K562 (cell line): ENCODE measurements around the gene PRKG1.

Experiments used
- HDAC1 ChIP-seq, 2 experiments: fragments of 450-650 bp; IDR thresholded peaks; 2 replicates each; pipeline ENCODE4 v1.6.1; 2016 to 2017; ENCODE audit warnings: inconsistent platforms in 1 of 2, mild to moderate bottlenecking in 1 of 2, moderate library complexity in 1 of 2
- MLX ChIP-seq, 2 experiments: fragments of 450-650 bp in 1 of 2; sonication (generic) in 1 of 2; formaldehyde crosslinking; conservative IDR thresholded peaks; 2 replicates each; pipeline versions ENCODE4 v1.4.0 to v1.8.1; 2020 to 2022; ENCODE audit warnings: mild to moderate bottlenecking in 1 of 2, missing genetic modification reagents in 1 of 2
- ZZZ3 ChIP-seq: fragments of 450-650 bp; IDR thresholded peaks from 2 replicates; pipeline ENCODE4 v1.6.1; 2016; ENCODE audit warnings: antibody characterized with exemption, mild to moderate bottlenecking, moderate library complexity

GRCh38 chr10:51204066-51204465 lies 129.8 kb downstream of the PRKG1 start:
- TF ChIP-seq ZZZ3 = no peak
- TF ChIP-seq MLX (CRISPR knock-in tag; conservative IDR thresholded peaks at IDR 0.05) = no peak
- TF ChIP-seq HDAC1 (IDR thresholded peaks at IDR 0.05) = no peak
